SU-DHL-6 (cell line): ENCODE results near the gene CCDC17.

Experiments used
- CTCF ChIP-seq: fragments of 200-600 bp; sonication (generic); IDR thresholded peaks from one replicate; pipeline ENCODE4 v1.5.1; 2017; ENCODE audit warnings: antibody characterized with exemption, mild to moderate bottlenecking, low read length, moderate library complexity; ENCODE audit not compliant: insufficient read depth, poor library complexity, severe bottlenecking
- EZH2phosphoT487 ChIP-seq: fragments of 200-600 bp; sonication (generic), shearing (Covaris generic); conservative IDR thresholded peaks from 2 replicates; pipeline ENCODE4 v1.6.1; 2018; ENCODE audit warnings: mild to moderate bottlenecking, antibody characterized with exemption, low read length, moderate library complexity, mixed read lengths

GRCh38 chr1:45666836-45667235, 43.0 kb upstream of the CCDC17 start:
- TF ChIP-seq CTCF = no peak
- no peak for TF ChIP-seq EZH2phosphoT487
